Tongue (tissue), 2 donors: ENCODE measurements around the gene CNOT3. TPM values are rescaled to one million over a fixed set of nuclear protein-coding genes. Genes with fewer than 3 reads are reported as not detected.
"Not testable (repeated sequence)": the region's sequence is repeated elsewhere in the genome, so short reads cannot be mapped to it uniquely, and the experiment has no call there.

Experiments used
- DNase-seq: peaks from one replicate; pipeline ENCODE4 v3.0.0-alpha.2; 2015
- total RNA-seq: library from RNA; depleted of rRNA; stranded (reverse); fragments of >200 nt; gene quantifications from one replicate; pipeline ENCODE4 v1.2.3, GENCODE V29; 2014

The CNOT3 gene
- total RNA-seq, 1 donor from 2014 or later, result 16.3 TPM

- no peak for DNase-seq
These were observed 54.4 kb downstream of the CNOT3 start for GRCh38 chr19:54191811-54192453.

- no peak for DNase-seq
These were observed 55.4 kb downstream of the CNOT3 start for GRCh38 chr19:54193011-54193410.

GRCh38 chr19:54194463-54194862 lies 56.9 kb downstream of the CNOT3 start:
- not testable (repeated sequence) for DNase-seq

GRCh38 chr19:54196536-54196935 lies 59.0 kb downstream of the CNOT3 start:
- DNase-seq, result no peak

- DNase-seq, result no peak
These were observed 59.6 kb downstream of the CNOT3 start for GRCh38 chr19:54197121-54197520.

GRCh38 chr19:54199401-54199800 lies 61.8 kb downstream of the CNOT3 start:
- DNase-seq, result no peak

- DNase-seq, result no peak
These were observed 63.7 kb downstream of the CNOT3 start for GRCh38 chr19:54201172-54201701.

GRCh38 chr19:54201980-54202379 lies 64.4 kb downstream of the CNOT3 start:
- no peak for DNase-seq

GRCh38 chr19:54203151-54203611 lies 65.6 kb downstream of the CNOT3 start:
- no peak for DNase-seq

- no peak for DNase-seq
These were observed 67.4 kb downstream of the CNOT3 start for GRCh38 chr19:54204767-54205468.

Other genes starting within 250 kb of the CNOT3 start
- gene CACNG7, start 228.5 kb upstream of the CNOT3 start, total RNA-seq, result not detected
- 0.10 TPM for gene CACNG8, start 174.8 kb upstream of the CNOT3 start, total RNA-seq
- gene CACNG6, start 146.1 kb upstream of the CNOT3 start, total RNA-seq, result 22.2 TPM
- gene VSTM1, start 73.9 kb upstream of the CNOT3 start, total RNA-seq, result not detected
- not detected for gene TARM1, start 56.4 kb upstream of the CNOT3 start, total RNA-seq
- 1.5 TPM for gene OSCAR, start 37.0 kb upstream of the CNOT3 start, total RNA-seq
- gene NDUFA3, start 34.9 kb upstream of the CNOT3 start, total RNA-seq, result 2.2 TPM
- 8.7 TPM for gene TFPT, start 22.1 kb upstream of the CNOT3 start, total RNA-seq
- 44.9 TPM for gene PRPF31, start 22.0 kb upstream of the CNOT3 start, total RNA-seq
- gene LENG1, start 22.0 kb downstream of the CNOT3 start, total RNA-seq, result 7.5 TPM
- 4.3 TPM for gene TMC4, start 35.4 kb downstream of the CNOT3 start, total RNA-seq
- gene MBOAT7, start 51.8 kb downstream of the CNOT3 start, total RNA-seq, result 12.0 TPM
- 46.5 TPM for gene TSEN34, start 53.5 kb downstream of the CNOT3 start, total RNA-seq
- 1,569 TPM for gene RPS9, start 63.1 kb downstream of the CNOT3 start, total RNA-seq
- 3.0 TPM for gene LILRB3, start 85.2 kb downstream of the CNOT3 start, total RNA-seq
- gene LILRA6, start 105.0 kb downstream of the CNOT3 start, total RNA-seq, result not detected
- 4.1 TPM for gene LILRB5, start 119.5 kb downstream of the CNOT3 start, total RNA-seq
- 0.72 TPM for gene LILRB2, start 143.3 kb downstream of the CNOT3 start, total RNA-seq
- not detected for gene LILRA5, start 175.4 kb downstream of the CNOT3 start, total RNA-seq
- gene LILRA4, start 201.4 kb downstream of the CNOT3 start, total RNA-seq, result not detected
- gene LAIR1, start 227.2 kb downstream of the CNOT3 start, total RNA-seq, result 8.8 TPM